ENCODE results near the gene ARL17A. TPM values are rescaled to one million over a fixed set of nuclear protein-coding genes. Genes with fewer than 3 reads are reported as not detected.
"Not testable (repeated sequence)": the region's sequence is repeated elsewhere in the genome, so short reads cannot be mapped to it uniquely, and the experiment has no call there.

Gene ARL17A
- total RNA-seq, 1 donor = 9.9 TPM

GRCh38 chr17:46566284-46566683 lies 13.2 kb downstream of the ARL17A start:
- not testable (repeated sequence) for H3K4me3 ChIP-seq (ENCODE audit: low read depth, low read length); DNase-seq (ENCODE audit: low read depth)

- not testable (repeated sequence) for H3K4me3 ChIP-seq (ENCODE audit: low read depth, low read length); DNase-seq (ENCODE audit: low read depth)
Measured at GRCh38 chr17:46560048-46560447, 19.4 kb downstream of the ARL17A start.

- not testable (repeated sequence) for H3K4me3 ChIP-seq (ENCODE audit: low read depth, low read length); DNase-seq (ENCODE audit: low read depth)
Measured at GRCh38 chr17:46559155-46559554, 20.3 kb downstream of the ARL17A start.

GRCh38 chr17:46548607-46549006 lies 30.9 kb downstream of the ARL17A start:
- not testable (repeated sequence) for DNase-seq (ENCODE audit: low read depth); H3K4me3 ChIP-seq (ENCODE audit: low read depth, low read length)

- not testable (repeated sequence) for DNase-seq (ENCODE audit: low read depth); H3K4me3 ChIP-seq (ENCODE audit: low read depth, low read length)
Measured at GRCh38 chr17:46534716-46535115, 44.8 kb downstream of the ARL17A start.

GRCh38 chr17:46512168-46512567 lies 67.3 kb downstream of the ARL17A start, which contains the start of gene LRRC37A2:
Gene LRRC37A2, plus strand, starts transcription at chr17:46512468. Its CDS starts 245 bp downstream, at chr17:46512713.
- not testable (repeated sequence) for DNase-seq (ENCODE audit: low read depth); H3K4me3 ChIP-seq (ENCODE audit: low read depth, low read length)

GRCh38 chr17:46505896-46506295 lies 73.6 kb downstream of the ARL17A start:
- H3K4me3 ChIP-seq (ENCODE audit: low read depth, low read length); DNase-seq (ENCODE audit: low read depth): not testable (repeated sequence)

- DNase-seq (ENCODE audit: low read depth); H3K4me3 ChIP-seq (ENCODE audit: low read depth, low read length): not testable (repeated sequence)
Measured at GRCh38 chr17:46499437-46500139, 79.9 kb downstream of the ARL17A start.

- DNase-seq (ENCODE audit: low read depth); H3K4me3 ChIP-seq (ENCODE audit: low read depth, low read length): not testable (repeated sequence)
Measured at GRCh38 chr17:46492021-46492420, 87.5 kb downstream of the ARL17A start.

GRCh38 chr17:46481310-46481709 lies 98.2 kb downstream of the ARL17A start:
- DNase-seq (ENCODE audit: low read depth); H3K4me3 ChIP-seq (ENCODE audit: low read depth, low read length): not testable (repeated sequence)

- not testable (repeated sequence) for H3K4me3 ChIP-seq (ENCODE audit: low read depth, low read length); DNase-seq (ENCODE audit: low read depth)
Measured at GRCh38 chr17:46478823-46479222, 100.7 kb downstream of the ARL17A start.

- H3K4me3 ChIP-seq (ENCODE audit: low read depth, low read length); DNase-seq (ENCODE audit: low read depth): not testable (repeated sequence)
Measured at GRCh38 chr17:46475583-46475982, 103.9 kb downstream of the ARL17A start.

- H3K4me3 ChIP-seq (ENCODE audit: low read depth, low read length); DNase-seq (ENCODE audit: low read depth): not testable (repeated sequence)
Measured at GRCh38 chr17:46474489-46474888, 105.0 kb downstream of the ARL17A start.

GRCh38 chr17:46467618-46468017 lies 111.9 kb downstream of the ARL17A start:
- not testable (repeated sequence) for H3K4me3 ChIP-seq (ENCODE audit: low read depth, low read length); DNase-seq (ENCODE audit: low read depth)

Small RNA genes within 50 kb of the gene (small RNA-seq; reads per million reads assigned to genes)
- gene RN7SL199P = not detected

Other genes starting within 250 kb of the ARL17A start
- 7.4 and 11.6 TPM in 2 replicates for gene ARL17B, start 217.9 kb downstream of the ARL17A start, total RNA-seq (ENCODE audit: low replicate concordance)
- 2.3 and 8.6 TPM in 2 replicates for gene LRRC37A2, start 67.2 kb downstream of the ARL17A start, total RNA-seq (ENCODE audit: low replicate concordance)
- gene NSF, start 11.0 kb upstream of the ARL17A start, total RNA-seq (ENCODE audit: low replicate concordance) = 42.4 and 59.7 TPM in 2 replicates
- 0.63 and 0.65 TPM in 2 replicates for gene WNT3, start 239.0 kb upstream of the ARL17A start, total RNA-seq (ENCODE audit: low replicate concordance)

Data from fibroblast of the aortic adventitia (primary cell).